ENCODE measurements around the gene RPL28.

RPL28 gene

DNA sequence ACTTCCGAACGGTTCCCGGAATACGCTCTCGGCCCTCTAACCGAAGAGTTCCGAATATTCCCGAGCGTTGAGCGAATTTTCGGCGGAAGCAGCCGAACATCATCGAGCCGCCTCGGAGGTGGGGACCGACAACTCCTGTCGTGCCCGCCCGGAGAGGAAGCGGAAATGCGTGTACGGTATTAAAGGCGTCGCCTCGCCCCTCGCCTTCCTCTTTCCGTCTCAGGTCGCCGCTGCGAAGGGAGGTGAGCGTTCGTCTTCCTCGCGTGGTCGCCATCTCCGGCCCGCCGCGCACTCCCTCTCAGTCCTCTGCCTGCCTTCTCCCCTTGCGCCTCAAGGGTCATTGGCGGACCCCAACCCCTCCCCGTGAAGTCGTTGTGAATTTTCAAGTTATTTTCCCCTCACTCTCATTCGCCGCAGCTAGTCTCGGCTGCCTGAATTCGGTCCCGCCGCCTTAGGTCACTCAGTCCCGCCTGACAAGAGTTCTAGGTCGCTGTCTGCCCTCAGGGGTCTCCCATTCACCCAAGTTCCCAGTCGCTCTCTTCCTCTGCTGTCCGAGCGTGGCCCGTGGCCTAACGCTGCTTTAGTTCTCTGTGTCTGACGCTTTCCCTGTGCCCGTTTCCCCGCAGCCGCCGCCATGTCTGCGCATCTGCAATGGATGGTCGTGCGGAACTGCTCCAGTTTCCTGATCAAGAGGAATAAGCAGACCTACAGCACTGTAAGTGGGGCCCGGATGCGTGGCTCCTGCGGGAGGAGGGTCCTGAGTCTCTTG lies at the start of gene RPL28:
RPL28 (plus strand) TSS at position 209 of the 769 bp plus-strand sequence; CDS start at position 635, 426 bp downstream.
- peak; percentile 97 to 100 for DNase-seq

DNA sequence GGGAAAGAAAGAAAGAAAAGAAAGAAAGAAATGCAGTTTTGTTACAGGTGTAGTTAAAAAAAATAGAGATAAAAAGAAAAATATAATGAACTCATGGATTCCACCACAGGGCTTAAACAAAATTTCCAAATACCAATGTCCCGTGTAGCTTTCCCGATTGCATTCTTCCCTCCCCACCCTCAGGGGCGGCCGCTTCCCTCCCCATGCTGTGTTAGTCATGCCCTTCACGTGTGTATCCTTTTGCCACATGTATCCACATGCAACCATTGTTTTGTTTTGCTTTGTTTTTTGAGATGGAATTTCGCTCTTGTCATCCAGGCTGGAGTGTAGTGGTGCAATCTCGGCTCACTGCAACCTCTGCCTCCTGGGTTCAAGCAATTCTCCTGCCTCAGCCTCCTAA lies 49.6 kb upstream of the RPL28 start:
- DNase-seq = no peak

DNA sequence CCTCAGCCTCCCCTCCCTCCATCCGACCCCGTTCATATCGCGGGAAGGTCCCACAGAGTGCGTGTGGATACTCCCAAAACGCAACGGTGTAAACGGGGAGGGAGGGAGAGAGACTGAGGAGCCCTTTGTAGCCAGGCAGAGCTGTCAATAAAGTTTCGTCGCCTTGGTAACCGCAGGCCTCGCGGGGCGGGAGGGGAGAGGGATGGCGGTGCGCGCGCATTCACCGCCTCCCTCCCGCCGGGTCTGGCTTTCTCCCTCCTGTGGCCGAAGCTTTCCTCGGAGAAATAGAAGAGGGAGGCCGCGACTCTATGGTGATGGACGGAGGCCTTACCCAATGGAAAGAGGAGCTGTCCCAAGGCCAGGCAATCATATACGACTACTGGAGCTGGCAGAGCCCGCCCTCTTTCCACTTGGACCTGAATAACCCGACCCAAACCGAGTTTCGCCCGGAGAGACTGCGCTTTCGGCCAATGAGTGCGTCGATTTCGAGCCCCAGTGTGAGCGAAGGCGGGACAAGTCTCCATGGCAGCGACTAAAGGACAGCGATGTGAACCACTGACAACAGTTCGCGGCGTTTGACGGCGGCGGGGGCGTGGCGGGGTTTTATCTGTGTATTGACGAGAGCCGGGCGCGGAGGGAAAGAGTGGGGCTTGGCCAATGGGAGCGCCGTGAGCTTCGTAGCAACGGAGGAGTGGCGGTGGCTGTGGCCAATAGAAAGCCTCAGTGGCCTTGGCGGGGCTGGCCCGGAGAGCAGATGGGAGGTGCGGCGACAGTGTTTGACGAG lies 46.4 kb upstream of the RPL28 start, which contains the start of gene KMT5C:
KMT5C (plus strand) TSS at position 772 of the 784 bp plus-strand sequence. CDS start 2,061 bp downstream, outside the sequence.
- peak; percentile 100 for DNase-seq

GRCh38 chr19:55339889-55340783 lies 45.6 kb upstream of the RPL28 start:
- DNase-seq = no peak

DNA sequence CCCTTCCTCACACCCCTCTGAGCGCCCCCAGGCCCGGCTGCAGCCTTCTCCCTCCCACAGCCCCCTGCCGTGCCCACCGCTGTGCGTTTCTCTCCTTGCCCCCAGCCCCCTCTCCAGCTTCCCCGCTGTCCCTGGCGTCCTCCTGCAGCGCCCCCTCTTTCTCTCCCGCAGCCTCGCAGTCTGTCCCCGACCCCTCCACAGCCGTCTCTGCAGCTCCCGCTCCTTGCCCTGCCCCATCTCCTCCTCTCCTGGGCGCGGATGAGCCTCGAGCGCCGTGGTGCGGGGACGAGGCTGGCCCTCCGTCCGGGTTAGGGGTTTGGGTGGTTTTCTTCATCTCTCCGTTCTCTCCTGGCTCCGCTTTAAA lies 45.0 kb upstream of the RPL28 start:
- DNase-seq = peak in 1 of 2 experiments; percentile 89

DNA sequence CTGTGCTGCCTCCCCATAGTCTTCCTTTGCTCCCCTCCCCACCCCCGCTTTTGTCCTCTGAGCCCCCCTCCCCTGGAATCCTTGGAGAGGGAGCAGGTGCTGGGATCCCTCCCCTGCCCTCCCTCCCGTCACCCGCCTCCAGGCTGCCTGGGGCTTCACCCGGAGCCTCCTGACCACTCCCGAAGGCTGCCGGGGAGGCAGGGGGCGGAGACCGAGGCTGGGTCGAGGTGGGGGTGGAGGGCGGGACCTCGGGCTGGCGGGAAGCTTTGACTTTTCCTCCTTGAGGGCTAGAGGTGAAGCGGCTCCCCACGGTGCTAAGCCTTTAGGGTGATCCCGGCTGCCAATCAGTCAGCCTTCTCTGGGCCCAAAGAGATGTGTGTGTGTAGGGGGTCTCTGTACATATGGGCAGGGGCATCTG lies 44.6 kb upstream of the RPL28 start:
- DNase-seq = peak; percentile 88 to 89

DNA sequence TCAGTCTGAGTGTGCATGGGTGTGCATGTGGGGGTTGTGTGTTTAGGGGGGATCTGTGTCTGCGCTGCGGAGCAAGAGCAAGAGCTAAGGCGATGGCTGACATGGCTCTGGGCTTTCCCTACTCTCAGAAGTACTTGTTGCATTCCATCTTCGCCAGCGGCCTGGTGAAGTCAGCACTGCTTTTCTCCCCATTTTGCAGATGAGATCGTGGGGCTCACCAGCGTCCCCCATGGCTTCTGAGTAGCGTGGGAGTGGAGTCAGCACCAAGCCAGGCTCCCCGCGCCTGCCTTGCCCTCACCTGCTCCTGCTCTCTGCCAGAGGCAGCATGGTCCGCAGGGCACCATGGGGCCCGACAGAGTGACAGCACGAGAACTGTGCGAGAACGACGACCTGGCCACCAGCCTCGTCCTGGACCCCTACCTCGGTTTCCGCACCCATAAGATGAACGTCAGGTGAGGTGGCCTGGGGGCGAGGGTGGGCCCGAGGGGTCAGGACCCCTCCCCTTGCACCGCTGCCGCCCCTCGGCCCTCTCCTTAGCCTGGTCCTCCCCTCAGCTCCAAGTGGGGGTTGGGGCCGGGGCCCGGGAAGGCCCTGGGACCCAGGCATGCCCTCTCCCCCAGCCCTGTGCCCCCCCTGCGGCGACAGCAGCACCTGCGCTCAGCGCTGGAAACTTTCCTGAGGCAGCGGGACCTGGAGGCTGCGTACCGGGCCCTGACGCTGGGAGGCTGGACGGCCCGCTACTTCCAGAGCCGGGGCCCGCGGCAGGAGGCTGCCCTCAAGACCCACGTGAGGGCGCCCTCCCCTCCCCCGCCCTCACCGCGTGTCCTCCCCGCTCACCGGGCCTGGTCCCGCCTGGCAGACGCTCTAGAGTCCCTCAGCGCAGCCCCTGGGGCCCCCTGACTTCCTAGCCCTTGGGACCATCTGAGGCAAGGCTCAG lies 43.9 kb upstream of the RPL28 start:
- no peak for DNase-seq

- no peak for DNase-seq
Observed at GRCh38 chr19:55344444-55344843, 41.3 kb upstream of the RPL28 start.

GRCh38 chr19:55345101-55345817 lies 40.5 kb upstream of the RPL28 start:
- DNase-seq = no peak

DNA sequence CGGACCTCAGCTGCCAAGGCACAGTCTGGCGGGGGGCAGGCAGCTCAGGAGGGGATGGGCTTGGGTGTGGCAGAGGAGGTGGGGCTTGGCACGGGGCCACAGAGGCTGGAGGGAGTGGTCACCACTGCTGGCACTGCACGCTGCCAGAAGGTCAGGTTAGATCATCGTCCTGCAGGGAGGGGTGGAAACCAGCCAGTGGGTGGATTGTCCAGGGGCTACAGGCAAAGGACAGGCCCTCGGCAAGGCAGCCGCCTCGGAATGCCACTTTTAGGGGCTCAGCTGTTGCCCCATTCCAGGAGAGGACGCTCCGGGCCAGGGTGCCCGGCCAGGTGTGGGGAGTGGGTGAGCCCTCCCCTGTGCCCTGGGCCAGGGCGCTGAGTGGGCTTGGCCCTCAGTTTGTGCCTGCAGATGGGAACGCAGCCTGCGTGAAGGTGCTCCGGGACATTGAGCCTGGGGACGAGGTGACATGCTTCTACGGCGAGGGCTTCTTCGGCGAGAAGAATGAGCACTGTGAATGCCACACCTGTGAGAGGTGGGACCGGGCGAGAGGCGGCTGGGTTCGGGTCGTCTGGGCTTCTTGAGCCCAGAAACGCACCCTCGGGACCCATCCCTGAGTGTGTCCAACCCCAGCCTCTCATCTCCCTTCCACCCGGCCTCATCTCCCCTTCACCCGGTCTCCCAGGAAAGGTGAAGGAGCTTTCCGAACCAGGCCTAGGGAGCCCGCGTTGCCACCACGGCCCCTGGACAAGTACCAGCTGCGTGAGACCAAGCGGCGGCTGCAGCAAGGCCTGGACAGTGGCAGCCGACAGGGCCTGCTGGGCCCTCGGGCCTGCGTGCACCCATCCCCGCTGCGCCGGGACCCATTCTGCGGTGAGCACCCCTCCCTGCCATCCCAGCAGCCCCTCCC lies 39.7 kb upstream of the RPL28 start:
- no peak for DNase-seq

DNA sequence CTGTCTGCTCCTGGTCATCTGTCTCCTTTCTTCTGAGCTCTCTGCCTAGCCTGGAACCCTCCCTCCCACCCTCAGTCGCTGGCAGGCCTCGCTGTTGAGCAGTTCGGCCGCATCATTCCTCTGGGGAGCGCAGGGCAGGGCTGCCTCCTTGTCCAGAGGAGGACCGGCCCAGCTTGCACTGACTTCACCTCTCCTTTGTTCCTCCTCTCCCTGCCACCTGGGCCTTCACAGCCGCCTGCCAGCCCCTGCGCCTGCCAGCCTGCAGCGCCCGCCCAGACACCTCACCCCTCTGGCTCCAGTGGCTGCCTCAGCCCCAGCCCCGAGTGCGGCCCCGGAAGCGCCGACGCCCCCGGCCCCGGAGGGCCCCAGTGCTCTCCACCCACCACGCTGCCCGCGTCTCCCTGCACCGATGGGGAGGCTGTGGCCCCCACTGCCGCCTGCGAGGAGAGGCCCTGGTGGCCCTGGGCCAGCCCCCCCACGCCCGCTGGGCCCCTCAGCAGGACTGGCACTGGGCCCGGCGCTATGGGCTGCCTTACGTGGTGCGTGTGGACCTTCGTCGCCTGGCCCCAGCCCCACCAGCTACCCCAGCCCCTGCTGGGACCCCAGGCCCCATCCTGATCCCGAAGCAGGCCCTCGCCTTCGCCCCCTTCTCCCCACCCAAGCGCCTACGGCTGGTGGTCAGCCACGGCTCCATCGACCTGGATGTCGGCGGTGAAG lies 38.8 kb upstream of the RPL28 start:
- no peak for DNase-seq

DNA sequence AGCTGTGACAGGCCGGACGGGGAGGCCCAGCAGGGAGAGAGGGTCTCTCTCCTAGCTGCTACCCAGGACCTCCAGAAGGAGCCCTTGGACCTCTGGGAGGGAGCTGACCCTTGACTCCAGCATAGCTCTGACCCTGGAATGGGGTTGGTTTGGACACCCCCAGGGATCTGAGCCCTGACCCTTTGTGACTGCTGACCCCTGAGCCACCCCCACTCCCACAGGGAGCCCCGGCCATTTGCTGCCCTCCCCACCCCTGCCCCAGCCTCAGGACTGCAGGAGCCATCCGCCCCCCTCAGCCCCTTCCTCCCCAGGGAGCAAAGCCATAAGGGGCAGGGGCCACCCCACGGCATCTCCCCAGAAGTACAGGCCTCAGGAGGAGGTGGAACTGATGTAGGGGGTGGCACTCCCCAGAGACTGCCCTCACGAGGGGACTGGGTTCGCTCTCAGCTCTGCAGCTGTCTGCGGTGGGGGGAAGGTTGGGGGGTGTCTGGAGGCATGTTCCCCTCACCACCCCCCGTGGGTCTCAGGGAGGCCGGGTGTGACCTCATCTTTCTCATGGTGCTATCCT lies 38.2 kb upstream of the RPL28 start:
- DNase-seq = no peak

GRCh38 chr19:55348317-55349034 lies 37.3 kb upstream of the RPL28 start:
- no peak for DNase-seq

DNA sequence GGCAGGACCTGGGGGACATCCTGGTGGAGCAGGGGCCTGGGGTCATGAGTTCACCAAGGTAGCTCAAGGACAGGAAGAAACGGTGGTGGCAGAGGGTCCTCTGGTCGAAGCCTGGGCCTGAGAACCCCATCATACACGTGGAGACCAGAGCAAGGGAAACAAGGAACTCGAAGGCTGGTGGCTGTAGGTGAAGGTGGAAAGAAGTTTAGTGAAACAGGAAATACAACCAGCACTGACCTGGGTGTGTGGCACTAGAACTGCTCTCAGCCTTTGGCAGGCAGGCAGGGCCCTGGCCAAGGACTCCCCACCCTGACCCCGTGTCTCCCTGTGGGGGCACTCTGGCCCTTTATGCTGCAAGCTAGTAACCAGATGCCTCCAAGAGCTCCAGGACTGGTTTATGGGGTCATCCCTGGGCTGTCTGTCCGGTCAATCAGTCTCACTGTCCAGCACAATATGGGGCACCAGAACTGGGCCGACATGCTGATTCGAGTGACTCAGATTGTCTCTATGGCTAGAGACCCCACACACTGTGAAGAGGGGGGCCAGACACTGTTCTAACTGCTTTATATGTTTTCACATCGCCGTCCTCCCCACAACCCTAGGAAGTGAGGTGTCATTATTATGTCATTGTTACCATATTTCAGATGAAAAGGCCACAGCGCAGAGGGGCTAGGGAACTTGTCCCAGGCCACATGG lies 35.0 kb upstream of the RPL28 start:
- DNase-seq = no peak

- DNase-seq = no peak
Observed at GRCh38 chr19:55352040-55352439, 33.7 kb upstream of the RPL28 start.

GRCh38 chr19:55352549-55353145 lies 33.1 kb upstream of the RPL28 start:
- DNase-seq = no peak

DNA sequence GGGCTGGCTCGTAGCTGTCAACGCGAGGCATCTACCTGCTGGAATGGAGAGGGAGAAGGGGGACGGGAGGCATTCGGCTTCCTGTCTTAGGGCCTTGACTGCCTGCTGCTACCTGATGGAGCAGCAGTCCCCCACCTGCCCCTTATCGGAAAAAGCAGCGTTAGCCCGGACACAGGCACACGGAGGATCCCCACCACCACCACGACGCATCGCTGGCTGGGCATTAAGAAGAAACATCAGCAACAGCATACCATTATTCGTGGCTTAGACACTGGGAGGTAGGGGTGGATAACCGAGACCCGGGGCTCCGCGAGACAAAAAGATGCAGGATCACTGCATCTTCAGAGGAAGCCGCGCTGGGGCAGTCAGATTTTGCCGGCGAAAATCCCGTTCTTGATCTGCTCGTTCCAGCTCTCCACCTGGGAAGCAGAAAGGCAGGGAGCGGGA lies 32.4 kb upstream of the RPL28 start:
- DNase-seq = no peak
